Measurements from ENCODE around the gene KCNH5.

The KCNH5 gene

GRCh38 chr14:63051992-63052391 lies 6.7 kb upstream of the KCNH5 start:
- Histone ChIP-seq H3K27me3 (peaks cover 18% of the 10 kb centered on the region), H3K9me3 (no peaks in the 10 kb centered on the region), H3K36me3 (no peaks in the 10 kb centered on the region), H3K4me3 (ENCODE audit: low read depth, low read length) (no peak overlapping the region), H3K4me1 (no peaks in the 10 kb centered on the region)
- TF ChIP-seq, protein P1, sequence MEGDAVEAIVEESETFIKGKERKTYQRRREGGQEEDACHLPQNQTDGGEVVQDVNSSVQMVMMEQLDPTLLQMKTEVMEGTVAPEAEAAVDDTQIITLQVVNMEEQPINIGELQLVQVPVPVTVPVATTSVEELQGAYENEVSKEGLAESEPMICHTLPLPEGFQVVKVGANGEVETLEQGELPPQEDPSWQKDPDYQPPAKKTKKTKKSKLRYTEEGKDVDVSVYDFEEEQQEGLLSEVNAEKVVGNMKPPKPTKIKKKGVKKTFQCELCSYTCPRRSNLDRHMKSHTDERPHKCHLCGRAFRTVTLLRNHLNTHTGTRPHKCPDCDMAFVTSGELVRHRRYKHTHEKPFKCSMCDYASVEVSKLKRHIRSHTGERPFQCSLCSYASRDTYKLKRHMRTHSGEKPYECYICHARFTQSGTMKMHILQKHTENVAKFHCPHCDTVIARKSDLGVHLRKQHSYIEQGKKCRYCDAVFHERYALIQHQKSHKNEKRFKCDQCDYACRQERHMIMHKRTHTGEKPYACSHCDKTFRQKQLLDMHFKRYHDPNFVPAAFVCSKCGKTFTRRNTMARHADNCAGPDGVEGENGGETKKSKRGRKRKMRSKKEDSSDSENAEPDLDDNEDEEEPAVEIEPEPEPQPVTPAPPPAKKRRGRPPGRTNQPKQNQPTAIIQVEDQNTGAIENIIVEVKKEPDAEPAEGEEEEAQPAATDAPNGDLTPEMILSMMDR (IDR thresholded peaks at IDR 0.05; ENCODE audit: low read depth, low read length): no peak
- no peak for DNase-seq

- peaks cover 23% of the 10 kb centered on the region for H3K27me3 ChIP-seq
- no peaks in the 10 kb centered on the region for H3K9me3 ChIP-seq
- no peaks in the 10 kb centered on the region for H3K36me3 ChIP-seq
- H3K4me3 ChIP-seq (ENCODE audit: low read depth, low read length): no peak overlapping the region
- no peaks in the 10 kb centered on the region for H3K4me1 ChIP-seq
- no peak for DNase-seq
- TF ChIP-seq, protein P1 (IDR thresholded peaks at IDR 0.05; ENCODE audit: low read depth, low read length): no peak
Measured at GRCh38 chr14:63051301-63051700, 6.0 kb upstream of the KCNH5 start.

GRCh38 chr14:63050694-63051093 lies 5.4 kb upstream of the KCNH5 start:
- TF ChIP-seq, protein P1 (IDR thresholded peaks at IDR 0.05; ENCODE audit: low read depth, low read length): no peak
- no peaks in the 10 kb centered on the region for H3K9me3 ChIP-seq
- no peak for DNase-seq
- H3K36me3 ChIP-seq: no peaks in the 10 kb centered on the region
- no peak overlapping the region for H3K4me3 ChIP-seq (ENCODE audit: low read depth, low read length)
- peaks cover 29% of the 10 kb centered on the region for H3K27me3 ChIP-seq
- no peaks in the 10 kb centered on the region for H3K4me1 ChIP-seq

GRCh38 chr14:63046339-63047268 lies 1.3 kb upstream of the KCNH5 start:
- H3K4me3 ChIP-seq (ENCODE audit: low read depth, low read length): peak overlapping the region; percentile 77
- no peaks in the 10 kb centered on the region for H3K36me3 ChIP-seq
- H3K9me3 ChIP-seq: no peaks in the 10 kb centered on the region
- TF ChIP-seq, protein P1 (IDR thresholded peaks at IDR 0.05; ENCODE audit: low read depth, low read length): no peak
- H3K27me3 ChIP-seq: peaks cover 30% of the 10 kb centered on the region
- DNase-seq: no peak
- H3K4me1 ChIP-seq: no peaks in the 10 kb centered on the region

GRCh38 chr14:63045612-63046320 lies 508 bp upstream of the KCNH5 start:
- H3K27me3 ChIP-seq: peaks cover 30% of the 10 kb centered on the region
- TF ChIP-seq, protein P1 (IDR thresholded peaks at IDR 0.05; ENCODE audit: low read depth, low read length): peak; percentile 24
- peak; percentile 78 for DNase-seq
- H3K36me3 ChIP-seq: no peaks in the 10 kb centered on the region
- peak overlapping the region; percentile 77 for H3K4me3 ChIP-seq (ENCODE audit: low read depth, low read length)
- H3K9me3 ChIP-seq: no peaks in the 10 kb centered on the region
- H3K4me1 ChIP-seq: no peaks in the 10 kb centered on the region

Data from BE2C (cell line).